ENCODE results near the gene EPS8.

DNA sequence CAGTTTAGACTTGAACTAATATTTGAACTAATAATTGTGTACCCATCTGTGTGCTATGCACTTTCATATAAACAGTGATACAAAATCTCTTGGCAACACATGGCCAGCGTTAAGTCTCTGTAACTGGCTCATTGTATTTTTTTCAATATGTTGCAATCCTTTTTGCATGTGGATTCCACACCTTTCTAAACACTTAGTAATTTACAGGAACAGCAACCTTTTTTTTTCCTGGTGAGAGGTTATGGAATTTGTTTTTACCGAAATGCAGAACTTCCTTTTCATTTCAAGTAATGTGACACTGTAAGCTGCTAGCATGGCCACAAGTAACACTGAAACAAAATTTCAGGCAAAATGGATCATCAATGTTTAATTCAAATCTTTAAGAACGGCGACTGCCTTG lies 45.4 kb upstream of the EPS8 start:
- TF ChIP-seq, protein P1, sequence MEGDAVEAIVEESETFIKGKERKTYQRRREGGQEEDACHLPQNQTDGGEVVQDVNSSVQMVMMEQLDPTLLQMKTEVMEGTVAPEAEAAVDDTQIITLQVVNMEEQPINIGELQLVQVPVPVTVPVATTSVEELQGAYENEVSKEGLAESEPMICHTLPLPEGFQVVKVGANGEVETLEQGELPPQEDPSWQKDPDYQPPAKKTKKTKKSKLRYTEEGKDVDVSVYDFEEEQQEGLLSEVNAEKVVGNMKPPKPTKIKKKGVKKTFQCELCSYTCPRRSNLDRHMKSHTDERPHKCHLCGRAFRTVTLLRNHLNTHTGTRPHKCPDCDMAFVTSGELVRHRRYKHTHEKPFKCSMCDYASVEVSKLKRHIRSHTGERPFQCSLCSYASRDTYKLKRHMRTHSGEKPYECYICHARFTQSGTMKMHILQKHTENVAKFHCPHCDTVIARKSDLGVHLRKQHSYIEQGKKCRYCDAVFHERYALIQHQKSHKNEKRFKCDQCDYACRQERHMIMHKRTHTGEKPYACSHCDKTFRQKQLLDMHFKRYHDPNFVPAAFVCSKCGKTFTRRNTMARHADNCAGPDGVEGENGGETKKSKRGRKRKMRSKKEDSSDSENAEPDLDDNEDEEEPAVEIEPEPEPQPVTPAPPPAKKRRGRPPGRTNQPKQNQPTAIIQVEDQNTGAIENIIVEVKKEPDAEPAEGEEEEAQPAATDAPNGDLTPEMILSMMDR (IDR thresholded peaks at IDR 0.05) = no peak
- no peak for TF ChIP-seq EZH2 (IDR thresholded peaks at IDR 0.05; ENCODE audit: borderline replicate concordance, insufficient read depth, low read depth, low read length, poor library complexity, severe bottlenecking)
